HG02870 (cell line): Measurements from ENCODE around the gene DBN1.

Source experiments
- ATAC-seq: cut with Tn5 transposase; IDR thresholded peaks from one replicate; pipeline ENCODE4 v1.9.1; 2021; ENCODE audit warnings: mild to moderate bottlenecking, moderate library complexity; ENCODE audit not compliant: unreplicated experiment

The DBN1 gene

DNA sequence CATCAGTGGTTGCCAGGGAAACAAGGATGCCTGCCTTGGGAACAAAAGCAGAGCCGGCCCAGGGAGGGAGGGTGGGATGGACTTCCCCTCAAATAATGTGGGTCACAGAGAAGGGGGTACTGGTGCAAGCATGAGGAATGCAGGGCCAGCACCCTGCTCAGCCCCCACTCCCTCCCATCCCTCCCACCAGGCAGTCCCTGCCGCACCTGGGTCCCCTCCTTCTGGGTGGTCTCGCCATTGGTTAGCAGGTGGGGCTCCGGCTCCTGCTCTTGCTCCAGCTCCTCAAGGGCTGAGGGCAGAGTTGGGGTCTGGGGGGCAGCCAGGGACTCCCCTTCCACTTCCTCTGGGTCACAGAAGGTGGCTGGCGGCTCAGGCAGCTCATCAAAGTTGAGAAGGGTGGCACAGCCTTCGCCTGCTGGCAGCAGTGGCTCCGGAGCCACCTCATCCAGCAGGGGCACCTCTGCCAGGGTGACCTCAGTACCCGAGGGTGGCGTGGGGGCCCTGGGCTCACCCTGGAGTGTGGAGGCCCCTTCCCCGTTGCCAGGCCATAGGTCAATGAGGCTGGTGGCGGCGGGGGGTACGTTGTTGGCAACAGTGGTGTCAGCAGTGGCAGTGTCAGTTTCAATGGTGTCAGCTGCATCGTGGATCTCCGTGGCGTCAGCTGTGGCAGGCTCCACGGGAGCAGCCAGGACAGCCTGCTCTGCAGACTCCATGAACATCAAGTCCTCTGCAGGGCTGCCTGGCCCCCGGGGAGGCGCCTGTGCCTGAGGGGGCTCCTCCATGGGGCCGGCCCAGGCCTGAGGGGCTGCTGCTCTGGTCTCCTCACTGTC is 15.4 kb downstream of the DBN1 start:
- no peak for ATAC-seq

DNA sequence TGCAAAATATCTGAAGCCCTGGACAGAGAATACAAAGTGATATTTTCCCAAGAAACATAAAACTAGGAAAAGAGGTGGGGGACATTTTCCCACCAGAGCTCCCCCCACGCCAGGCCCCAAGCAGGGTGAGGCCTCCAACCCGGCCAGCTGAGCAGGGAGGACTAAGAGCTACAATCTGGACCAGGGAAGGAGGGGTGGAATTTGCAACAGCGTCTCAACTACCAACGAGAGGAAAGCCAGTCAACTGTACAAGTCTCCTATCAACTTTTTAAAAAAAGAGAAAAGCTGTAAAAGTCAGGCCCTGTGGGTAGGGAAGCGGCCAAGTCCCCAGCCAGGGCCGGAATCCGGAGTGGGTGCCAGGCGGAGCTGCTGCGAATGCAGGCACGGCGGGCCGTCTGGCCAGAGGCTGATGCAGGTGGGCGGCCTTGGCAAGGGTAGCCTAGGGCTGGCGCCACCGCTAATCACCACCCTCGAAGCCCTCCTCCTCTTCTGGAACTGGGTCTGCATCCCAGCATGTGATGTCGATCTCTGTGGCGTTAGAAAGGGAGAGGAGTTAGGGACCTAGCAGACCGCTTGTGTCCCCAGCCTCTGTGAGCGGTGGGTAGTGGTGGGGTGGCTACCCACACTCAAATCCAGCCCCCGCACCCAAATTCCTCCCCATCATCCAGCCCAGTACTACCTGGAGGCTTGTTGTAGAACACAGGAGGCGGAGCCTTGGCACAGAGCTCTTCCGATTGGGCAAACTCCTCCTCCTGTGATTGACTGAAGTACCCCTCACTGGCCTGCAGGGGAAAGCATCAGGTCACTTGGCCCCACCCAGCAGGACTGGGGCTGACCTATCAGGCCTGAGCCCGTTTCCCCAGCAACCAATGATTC is 16.2 kb downstream of the DBN1 start:
- peak; percentile 46 for ATAC-seq

DNA sequence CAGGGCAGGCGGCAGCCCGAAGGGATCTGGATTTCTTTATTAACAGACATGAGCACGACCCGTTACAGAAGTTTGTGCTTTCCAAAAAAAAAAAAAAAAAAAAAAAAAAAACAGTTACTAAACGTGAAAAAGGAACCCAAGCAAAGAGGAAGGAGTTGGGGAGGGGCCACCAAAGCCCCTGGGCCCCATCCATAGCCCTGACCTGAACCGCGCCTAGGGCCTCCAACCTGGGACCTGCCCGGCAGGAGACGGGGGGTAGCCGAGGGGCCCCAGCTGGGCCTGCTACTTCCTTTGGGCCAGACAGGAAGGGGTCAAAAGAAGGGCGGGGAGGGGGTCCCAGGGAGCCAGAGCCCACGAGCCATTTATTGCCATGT is 16.9 kb downstream of the DBN1 start:
- no peak for ATAC-seq

DNA sequence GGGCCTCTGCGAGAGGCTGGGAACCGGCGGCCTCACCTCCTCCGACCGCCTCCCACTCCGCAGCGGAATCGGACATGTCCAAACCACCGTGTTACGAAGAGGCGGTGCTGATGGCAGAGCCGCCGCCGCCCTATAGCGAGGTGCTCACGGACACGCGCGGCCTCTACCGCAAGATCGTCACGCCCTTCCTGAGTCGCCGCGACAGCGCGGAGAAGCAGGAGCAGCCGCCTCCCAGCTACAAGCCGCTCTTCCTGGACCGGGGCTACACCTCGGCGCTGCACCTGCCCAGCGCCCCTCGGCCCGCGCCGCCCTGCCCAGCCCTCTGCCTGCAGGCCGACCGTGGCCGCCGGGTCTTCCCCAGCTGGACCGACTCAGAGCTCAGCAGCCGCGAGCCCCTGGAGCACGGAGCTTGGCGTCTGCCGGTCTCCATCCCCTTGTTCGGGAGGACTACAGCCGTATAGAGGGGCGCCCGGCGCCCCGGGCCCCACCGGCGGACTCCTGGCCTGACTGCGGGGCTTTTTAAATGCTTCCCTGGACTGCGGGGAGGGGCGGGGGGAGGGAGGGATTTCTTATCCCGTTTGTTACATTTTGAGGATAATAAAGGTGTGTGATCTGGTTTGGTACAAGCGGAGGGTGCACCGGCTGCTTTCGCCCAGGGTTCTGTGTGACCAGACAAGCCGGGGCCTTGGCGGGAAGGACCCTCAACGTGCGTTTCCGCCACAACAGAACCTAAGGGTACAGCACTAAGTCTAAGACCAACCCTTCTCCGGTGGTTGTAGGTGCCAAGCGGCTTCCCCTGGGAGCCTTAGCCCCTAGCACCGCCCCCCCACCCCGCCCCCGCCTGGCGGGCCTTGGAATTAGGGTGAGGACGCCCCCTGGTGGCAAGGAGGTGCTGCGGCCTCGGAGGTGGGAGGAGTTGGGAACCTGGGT is 17.5 kb downstream of the DBN1 start:
- ATAC-seq, result peak; percentile 6

DNA sequence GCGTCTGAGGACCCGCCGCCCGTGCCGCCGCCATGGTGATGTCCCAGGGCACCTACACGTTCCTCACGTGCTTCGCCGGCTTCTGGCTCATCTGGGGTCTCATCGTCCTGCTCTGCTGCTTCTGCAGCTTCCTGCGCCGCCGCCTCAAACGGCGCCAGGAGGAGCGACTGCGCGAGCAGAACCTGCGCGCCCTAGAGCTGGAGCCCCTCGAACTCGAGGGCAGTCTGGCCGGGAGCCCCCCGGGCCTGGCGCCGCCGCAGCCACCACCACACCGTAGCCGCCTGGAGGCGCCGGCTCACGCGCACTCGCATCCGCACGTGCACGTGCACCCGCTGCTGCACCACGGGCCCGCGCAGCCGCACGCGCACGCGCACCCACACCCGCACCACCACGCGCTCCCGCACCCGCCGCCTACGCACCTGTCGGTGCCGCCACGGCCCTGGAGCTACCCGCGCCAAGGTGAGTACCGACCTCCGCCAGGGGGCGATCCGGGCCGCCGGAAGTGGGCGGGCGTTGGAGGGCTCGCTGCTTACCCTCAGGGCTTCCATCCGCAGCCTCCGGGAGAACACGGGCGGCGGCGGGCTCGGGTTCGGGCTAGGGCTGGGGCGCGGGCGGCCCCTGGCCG is 18.3 kb downstream of the DBN1 start:
- peak; percentile 37 for ATAC-seq

DNA sequence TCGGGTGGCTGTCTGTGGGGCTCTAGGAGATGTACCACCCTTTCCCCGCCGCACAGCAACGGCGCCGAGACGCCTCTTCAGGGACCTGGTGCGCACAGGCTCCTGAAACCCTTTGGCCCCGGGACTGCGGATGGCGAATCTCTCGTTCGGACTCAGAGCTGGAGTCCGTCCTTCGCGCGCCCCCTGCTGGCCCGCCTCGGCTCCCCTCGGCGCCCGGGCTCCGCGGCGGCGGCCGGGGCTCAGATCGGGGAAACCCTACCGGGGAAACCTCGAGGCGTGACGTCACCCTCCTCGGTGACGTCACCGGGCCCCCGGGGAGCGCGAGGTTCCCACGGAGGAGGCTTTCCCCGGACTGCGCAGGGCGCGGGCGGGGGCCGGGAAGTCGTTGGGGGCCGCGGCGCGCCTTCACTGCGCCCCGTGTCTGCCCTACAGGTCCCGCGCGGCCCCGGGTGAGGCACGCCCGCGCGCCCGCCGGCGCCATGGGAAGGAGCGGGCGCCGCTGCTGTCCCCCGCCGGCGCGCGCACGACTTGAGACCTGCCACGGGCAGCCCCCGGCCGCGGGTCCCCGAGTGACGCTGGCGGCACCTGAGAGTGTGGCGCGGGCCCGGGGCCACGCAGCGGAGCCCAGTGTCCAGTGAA is 18.9 kb downstream of the DBN1 start:
- ATAC-seq, result peak; percentile 34

DNA sequence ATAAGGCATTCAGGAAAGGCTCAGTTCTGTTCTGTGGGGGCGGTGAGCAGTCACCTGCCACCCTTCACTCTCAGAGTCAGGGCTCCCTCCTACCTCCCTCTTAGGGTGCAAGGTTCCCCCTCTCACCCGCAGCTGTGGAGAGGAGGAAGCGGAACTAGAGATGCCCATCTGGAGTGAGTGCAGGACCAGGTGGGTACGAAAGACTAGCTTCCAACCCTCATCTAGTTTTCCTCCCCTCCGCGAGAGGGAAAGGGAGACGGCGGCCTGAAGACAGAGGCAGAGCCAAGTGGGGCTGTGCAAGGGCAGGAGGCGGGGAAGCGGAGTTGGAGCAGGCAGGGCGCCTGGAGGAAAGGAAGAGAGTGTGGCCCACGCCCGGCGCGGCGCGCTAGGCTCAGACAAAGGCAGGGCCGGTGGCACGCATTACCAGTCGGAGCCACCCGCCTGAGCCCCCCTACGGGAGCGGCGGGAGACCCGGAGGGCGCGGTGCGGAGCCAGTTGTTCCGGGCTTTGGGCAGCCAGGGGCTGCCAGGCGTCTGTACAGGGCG is 19.5 kb downstream of the DBN1 start:
- no peak for ATAC-seq

DNA sequence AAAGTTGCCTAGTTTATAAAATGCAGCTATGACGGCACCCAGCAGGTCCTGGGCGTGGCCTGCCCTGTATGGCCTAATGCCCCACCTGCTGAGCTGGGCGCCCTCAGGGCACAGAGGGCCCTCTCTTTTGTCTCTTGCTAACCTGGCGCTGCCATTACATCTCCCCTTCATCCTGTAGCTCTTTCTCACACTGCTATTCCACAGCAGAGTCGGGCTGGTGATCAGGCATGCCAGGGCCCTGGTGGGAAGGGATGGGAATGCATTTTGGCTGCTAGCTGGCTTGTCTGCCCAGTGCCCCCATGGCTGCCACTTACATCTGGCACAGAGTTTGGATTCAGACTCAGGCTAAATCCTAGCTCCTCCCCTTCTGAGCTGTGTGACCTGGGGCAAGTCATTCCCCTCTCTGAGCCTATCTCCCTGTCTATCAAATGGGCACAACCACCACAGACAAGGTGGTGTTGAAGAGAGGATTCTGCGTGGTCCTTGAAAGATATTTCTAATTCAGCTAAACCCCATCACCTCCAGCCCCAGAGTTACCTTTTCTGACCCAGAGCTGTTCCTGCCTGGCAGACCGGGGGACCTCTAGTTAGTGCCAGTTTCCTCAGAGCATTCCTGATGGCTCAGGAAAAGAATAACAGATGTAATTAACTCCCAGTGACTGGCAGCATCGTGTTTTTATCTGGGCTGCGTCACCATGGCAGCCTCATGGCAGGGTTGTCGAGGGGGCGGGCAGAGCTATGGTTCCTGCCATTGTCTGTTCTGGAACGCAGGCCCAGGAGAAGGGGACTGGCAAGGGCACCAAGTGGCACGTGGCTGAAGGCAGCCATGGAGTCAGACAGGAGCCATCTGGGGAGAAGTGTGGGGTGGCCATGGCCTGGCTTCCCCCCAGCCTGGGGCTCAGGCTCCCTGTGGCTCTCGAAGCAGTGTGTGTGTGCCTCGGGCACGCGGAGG is 20.5 kb downstream of the DBN1 start:
- ATAC-seq, result no peak

DNA sequence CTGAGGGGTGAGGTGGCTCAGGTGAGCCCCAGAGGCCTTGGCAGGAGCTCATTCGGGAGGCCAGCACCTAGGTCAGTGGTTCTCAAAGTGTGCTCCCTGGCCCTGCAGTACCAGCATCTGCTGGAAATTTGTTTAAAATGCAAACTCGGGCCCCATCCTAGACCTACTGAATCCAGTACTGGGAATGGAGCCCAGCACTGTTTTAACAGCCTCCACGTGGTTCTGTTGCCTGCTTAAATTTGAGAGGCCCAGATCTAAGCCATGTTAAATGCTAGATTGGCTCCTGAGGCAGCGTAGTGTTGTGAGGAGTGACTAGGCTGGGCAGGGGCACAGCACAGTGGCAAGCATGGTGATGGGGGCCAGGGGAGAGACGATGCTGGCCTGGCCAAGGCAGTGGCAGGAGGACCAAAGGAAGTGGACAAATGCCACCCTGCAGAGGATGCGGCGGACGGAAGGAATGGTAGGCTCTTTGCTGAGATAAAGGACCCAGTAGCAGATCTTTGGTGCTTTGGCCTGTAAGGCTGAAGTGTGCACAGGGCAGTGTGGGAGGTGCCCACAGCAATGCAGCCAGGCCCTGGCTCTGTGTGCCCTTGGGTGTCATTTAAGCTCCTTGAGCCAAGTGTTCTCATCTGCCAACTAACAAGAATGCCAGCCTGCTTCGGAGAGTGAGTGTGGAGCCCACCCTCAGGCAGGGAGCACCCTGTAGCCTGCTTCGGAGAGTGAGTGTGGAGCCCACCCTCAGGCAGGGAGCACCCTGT is 22.6 kb downstream of the DBN1 start:
- no peak for ATAC-seq

DNA sequence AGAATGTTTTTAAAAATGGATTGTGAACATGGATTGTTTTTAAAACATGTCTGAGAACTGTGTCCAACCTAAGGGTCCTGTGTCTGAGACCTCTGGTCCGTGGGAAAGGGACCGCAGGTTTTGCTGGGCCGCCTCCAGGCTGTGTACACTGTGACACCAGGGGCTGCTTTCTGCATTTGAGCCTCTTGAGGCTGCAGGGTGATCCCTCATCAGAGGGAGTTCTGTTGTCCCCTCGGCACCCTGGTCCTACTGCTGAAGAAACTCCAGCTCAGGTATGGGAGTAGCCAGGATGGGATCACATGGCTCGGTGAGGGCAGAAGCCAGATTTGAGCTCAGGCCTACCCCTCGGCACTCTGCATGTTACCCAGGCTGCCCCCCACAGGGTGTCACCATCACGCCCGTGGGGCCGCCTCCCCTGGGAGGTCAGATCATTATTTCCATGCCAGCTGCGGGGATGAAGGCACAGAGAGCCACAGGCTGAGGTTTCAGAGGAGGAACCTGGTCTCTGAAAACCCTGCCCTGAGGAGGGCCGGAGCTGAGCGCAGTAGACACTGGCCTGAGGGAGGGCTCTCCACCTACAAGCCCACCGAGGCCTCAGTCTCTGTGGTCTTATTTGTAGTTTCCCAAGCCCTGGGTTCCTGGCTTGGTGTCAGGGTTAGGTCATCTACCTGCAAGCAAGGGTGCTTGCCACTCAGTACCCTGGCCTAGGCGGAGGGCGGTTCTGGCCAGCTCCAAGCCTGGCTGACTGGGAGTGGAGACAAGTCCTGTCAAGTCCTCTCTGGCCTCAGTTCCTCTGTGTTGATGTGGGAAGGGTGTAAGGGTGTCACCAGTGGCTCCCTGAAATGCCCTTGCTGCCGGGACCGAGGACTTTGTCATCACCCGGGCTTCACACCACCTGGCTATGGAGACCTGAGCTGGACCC is 24.0 kb downstream of the DBN1 start:
- ATAC-seq, result no peak

DNA sequence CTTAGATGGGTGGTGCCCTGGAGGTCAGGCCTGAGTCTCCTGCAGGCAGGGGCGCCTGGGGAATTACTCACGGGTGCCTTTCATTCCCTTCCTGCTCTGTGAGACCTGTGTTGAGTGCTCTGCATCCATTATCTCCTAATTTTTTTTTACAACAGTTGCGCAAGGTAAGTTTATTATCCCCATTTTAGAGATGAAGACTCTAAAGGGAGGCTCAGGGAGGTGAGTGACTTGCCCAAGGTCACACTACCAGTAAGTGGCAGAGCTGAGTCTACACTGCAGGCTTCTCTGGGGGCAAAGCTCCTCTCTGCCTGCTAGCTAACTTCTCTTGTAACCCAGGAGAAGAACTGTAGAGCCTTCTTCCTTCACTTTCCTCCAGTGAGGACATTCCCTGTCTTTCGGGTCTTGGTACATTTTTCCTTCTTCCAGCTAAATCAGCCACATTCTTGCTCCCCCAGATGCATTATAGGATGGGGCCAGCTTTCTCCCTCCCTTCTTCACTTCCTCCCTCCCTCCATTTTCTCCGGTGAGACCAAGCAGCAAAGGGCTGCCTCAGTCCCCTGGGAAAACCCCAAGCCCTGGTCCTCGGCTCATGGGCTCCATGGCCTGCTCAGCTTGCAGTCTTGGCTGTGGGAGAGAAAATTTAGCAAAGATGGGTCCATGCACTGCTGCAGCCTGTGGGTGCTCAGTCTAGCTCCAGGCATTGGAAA is 25.0 kb downstream of the DBN1 start:
- no peak for ATAC-seq

DNA sequence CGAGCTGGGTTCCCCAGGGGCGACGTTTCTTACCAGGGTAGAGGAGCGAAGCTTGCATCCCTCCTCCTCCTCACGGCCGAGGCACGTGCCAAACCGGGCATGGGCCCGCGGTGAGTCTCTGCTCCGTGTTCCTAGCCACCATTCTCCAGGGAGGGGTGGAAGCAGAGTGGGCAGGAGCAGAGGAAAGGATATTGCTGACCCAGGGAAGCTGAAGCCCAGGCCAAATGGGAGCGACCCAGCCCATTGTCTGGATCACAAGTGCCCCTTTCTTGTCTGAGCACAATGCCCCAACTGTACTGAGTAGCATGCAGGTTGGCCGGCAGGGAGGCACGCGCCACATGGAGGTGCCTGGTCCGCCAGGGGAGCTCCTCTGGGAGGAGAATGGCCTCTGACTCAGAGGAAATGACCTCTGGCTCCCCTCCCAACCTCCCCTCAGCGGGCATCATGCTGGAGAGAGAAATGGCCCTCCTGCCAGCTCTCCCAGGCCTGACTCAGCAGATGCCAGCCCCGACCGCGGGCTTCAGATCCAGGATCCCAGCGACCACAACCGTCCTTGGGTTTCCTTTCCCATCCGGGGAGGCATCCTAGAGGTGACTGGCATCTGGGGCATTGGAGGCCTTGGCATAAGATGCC is 25.7 kb downstream of the DBN1 start:
- ATAC-seq, result no peak

DNA sequence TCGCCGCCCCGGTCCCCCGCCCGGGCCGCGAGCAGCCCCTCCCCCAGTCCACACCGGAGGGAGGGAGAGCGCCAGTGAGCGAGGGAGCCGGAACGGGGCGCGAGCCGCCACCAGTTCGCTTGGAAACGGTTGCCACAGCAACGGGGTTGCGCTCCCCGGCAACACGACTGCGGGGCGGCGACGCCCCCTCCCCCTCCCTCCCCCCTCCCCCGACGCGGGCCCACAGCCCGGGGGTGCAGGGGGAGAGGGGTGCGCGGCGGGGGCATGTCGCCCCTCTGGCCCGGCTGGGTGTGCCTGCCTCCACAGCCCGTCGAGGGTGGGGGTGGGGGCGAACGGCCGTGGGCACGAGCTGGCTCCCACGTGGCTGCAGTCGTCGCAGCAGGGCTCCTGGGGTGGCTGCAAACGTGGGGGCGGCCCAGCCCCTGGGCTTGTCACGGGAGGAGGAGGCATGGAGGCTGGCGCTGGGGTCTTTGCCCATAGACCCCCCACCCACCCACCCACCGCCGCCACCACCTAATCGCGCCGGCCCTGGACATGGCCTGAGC is 26.3 kb downstream of the DBN1 start:
- peak; percentile 31 for ATAC-seq

DNA sequence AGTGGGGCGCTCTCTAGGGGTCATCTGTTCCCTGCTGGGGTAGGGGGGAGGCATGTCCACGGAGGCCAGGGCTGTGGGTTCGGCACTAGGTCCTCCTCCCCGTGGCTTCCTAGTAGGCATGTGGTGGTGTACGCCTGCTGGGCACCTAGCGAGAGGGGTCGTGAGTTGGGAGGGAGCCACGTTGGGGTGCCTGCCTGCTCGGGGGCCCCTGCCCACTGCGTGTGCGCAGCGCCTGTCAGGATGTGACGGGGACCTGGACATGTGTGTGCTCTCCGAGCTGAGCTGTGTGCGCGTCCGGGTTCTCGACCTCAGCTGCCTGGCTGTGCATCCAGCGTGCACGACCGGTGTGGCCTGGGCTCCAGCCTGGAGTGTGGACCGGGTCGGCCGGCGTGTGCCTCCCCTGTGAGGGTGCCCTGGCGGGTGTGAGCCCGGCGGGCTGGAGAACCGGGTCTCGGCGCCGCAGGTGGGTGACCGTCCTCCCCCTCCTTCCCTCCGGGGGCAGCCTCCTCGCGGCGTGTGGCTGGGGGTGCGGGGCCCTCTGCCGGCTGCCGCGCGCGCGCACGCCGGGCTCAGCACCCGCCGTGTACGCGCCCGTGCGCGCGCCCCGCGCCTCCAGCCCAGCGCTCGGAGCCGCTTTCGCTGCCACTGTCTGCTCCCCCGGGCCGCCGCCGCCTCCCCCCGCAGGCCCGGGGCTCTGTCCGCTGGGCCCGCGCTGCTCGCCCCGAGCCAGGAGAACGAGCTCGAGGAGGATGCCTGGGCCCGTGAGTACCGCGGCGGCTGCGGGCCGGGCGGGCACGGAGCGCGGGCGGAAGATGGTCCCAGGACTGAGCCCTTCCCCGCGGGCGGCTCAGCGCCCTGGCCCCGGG is 27.0 kb downstream of the DBN1 start, which contains the start of gene PRR7:
PRR7 (plus strand) TSS at position 615 of the 866 bp plus-strand sequence. CDS start 8,254 bp downstream, outside the sequence.
- ATAC-seq, result peak; percentile 49

DNA sequence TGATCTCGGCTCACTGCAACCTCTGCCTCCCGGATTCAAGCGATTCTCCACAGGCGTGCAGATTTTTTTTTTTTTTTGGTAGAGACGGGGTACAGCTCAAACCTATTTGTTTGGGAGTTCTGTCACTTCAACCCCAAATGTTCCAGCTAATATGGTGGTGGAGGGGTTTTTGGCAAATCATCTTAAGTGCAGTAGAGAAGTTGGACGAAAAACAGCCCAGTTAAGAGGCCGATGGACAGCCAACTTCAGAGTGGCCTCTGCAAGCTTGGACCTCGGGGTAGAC is 27.6 kb downstream of the DBN1 start:
- no peak for ATAC-seq
